Ishikawa (cell line): ENCODE data around the gene TP53I13.

Source experiments
- RAD21 ChIP-seq: IDR thresholded peaks from 2 replicates; pipeline ENCODE4 v1.6.1; 2012; ENCODE audit warnings: low read depth
- YY1 ChIP-seq: IDR thresholded peaks from 2 replicates; pipeline ENCODE4 v1.6.1; 2012; ENCODE audit warnings: low read depth
- ZBTB7A ChIP-seq: IDR thresholded peaks from 2 replicates; pipeline ENCODE4 v1.6.1; 2012; ENCODE audit warnings: low read depth
- TF ChIP-seq, protein P1 (sequence below): IDR thresholded peaks from 2 replicates; pipeline ENCODE4 v1.6.1; 2012; ENCODE audit warnings: low read depth, mild to moderate bottlenecking
- TF ChIP-seq, protein P2 (sequence below): IDR thresholded peaks from 2 replicates; pipeline ENCODE4 v1.6.1; 2012

DNA sequence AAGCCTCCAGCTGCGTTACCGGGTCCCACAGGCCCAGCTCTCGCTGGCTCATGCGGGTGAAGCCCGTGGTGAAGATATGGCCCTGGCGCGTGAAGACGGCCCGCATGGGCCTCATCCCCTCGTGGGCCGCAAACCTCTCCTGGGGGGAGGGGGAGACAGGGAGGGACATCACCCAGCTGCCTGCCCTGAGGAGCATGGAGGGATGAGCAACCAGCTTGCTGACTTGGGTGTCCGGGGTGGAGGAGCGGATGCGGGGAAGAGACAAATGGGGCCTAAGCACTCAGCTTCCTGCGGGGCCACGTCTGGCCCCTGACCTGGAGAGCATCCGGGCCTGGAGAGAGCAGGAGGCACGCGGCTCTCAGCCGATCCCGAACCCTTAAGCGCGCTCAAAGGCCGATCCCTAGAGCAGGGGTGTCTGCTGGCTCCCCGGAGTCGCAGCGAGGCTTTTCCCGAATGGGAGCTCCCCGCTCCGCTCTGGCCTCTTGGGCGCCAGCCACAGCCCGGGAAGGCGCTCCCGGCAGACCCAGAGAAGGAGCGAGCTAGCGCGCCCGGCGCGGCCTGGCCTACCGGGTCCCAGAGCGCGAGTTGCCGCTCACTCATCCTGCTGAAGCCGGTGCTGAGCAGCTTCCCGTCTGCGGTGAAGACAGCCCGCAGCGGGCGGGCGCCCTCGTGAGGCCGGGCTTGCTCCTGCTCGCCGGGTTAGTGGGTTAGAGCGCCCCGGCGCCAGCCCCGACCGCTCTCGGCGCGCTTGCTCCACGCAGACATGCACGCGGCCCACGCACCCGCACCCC, 49.2 kb downstream of the TP53I13 start:
- TF ChIP-seq RAD21 (peak; percentile 59; the same call in 1 of the 2 replicates), ZBTB7A (no peak), YY1 (no peak)
- TF ChIP-seq, protein P1, sequence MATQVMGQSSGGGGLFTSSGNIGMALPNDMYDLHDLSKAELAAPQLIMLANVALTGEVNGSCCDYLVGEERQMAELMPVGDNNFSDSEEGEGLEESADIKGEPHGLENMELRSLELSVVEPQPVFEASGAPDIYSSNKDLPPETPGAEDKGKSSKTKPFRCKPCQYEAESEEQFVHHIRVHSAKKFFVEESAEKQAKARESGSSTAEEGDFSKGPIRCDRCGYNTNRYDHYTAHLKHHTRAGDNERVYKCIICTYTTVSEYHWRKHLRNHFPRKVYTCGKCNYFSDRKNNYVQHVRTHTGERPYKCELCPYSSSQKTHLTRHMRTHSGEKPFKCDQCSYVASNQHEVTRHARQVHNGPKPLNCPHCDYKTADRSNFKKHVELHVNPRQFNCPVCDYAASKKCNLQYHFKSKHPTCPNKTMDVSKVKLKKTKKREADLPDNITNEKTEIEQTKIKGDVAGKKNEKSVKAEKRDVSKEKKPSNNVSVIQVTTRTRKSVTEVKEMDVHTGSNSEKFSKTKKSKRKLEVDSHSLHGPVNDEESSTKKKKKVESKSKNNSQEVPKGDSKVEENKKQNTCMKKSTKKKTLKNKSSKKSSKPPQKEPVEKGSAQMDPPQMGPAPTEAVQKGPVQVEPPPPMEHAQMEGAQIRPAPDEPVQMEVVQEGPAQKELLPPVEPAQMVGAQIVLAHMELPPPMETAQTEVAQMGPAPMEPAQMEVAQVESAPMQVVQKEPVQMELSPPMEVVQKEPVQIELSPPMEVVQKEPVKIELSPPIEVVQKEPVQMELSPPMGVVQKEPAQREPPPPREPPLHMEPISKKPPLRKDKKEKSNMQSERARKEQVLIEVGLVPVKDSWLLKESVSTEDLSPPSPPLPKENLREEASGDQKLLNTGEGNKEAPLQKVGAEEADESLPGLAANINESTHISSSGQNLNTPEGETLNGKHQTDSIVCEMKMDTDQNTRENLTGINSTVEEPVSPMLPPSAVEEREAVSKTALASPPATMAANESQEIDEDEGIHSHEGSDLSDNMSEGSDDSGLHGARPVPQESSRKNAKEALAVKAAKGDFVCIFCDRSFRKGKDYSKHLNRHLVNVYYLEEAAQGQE, result no peak
- TF ChIP-seq, protein P2, sequence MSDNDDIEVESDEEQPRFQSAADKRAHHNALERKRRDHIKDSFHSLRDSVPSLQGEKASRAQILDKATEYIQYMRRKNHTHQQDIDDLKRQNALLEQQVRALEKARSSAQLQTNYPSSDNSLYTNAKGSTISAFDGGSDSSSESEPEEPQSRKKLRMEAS, result peak; percentile 37
